Lower leg skin (tissue), 3 donors: Measurements from ENCODE around the gene TERT.

ENCODE experiments used
- CTCF ChIP-seq, 3 donors: fragments of 450-650 bp; IDR thresholded peaks; one replicate each; pipeline ENCODE4 v1.5.1; 2016; ENCODE audit warnings: antibody characterized with exemption in 3 of 3, mild to moderate bottlenecking in 3 of 3, moderate library complexity in 2 of 3
- POLR2A ChIP-seq, 2 donors: fragments of 450-650 bp; IDR thresholded peaks; one replicate each; pipeline ENCODE4 v1.6.1; 2016 to 2017; ENCODE audit warnings: antibody characterized with exemption in 2 of 2, mild to moderate bottlenecking in 1 of 2, moderate library complexity in 1 of 2

GRCh38 chr5:1294206-1294834 is 548 bp downstream of the TERT start:
- TF ChIP-seq POLR2A (IDR thresholded peaks at IDR 0.05) (no peak), CTCF (IDR thresholded peaks at IDR 0.05) (no peak)
